Gastrocnemius medialis (tissue), 4 donors: Measurements from ENCODE around the gene IL4R.

Source experiments
- CTCF ChIP-seq, 5 experiments: fragments of 450-650 bp in 3 of 5; fragments of 200-600 bp in 2 of 5; sonication (generic) in 2 of 5; IDR thresholded peaks in 4 of 5; conservative IDR thresholded peaks in 1 of 5; 1 replicate in 4 of 5; 2 replicates in 1 of 5; pipeline ENCODE4 v1.5.1; 2016 to 2019; ENCODE audit warnings: antibody characterized with exemption in 5 of 5, mild to moderate bottlenecking in 3 of 5, moderate library complexity in 3 of 5
- POLR2A ChIP-seq, 2 donors: fragments of 450-650 bp; IDR thresholded peaks; one replicate each; pipeline ENCODE4 v1.6.1; 2017; ENCODE audit warnings: antibody characterized with exemption in 2 of 2, mild to moderate bottlenecking in 2 of 2, moderate library complexity in 2 of 2

GRCh38 chr16:27410761-27411160, 97.0 kb downstream of the IL4R start:
- TF ChIP-seq CTCF (IDR thresholded peaks at IDR 0.05 in 4 of 5, conservative IDR thresholded peaks at IDR 0.05 in 1 of 5), result no peak
- no peak for TF ChIP-seq POLR2A (IDR thresholded peaks at IDR 0.05)
